Adrenal gland (tissue), 12 donors: Measurements from ENCODE around the gene OSBPL9. TPM values are rescaled to one million over a fixed set of nuclear protein-coding genes. Genes with fewer than 3 reads are reported as not detected.

Experiments used
- DNase-seq, 7 donors: peaks; one replicate each; pipeline ENCODE4 v3.0.0-alpha.2; 2019 to 2020
- H3K27ac ChIP-seq, 5 donors: fragments of 200-600 bp; sonication (generic) in 4 of 5; 1 replicate in 3 of 5; 2 replicates in 2 of 5; pipeline versions ENCODE4 v1.5.1 to v1.8.0; 2016 to 2020; ENCODE audit warnings: mild to moderate bottlenecking in 1 of 5
- H3K27me3 ChIP-seq: fragments of 200-600 bp; 2 replicates; pipeline ENCODE4 v1.8.0; 2021
- H3K36me3 ChIP-seq, 2 donors: fragments of 200-600 bp; replicated peaks in 1 of 2; 1 replicate in 1 of 2; 2 replicates in 1 of 2; pipeline versions ENCODE4 v1.5.1 to v1.8.0; 2018 to 2022
- H3K4me1 ChIP-seq, 2 donors: fragments of 200-600 bp; replicated peaks in 1 of 2; 1 replicate in 1 of 2; 2 replicates in 1 of 2; pipeline versions ENCODE4 v1.5.1 to v1.8.0; 2018 to 2021
- H3K4me3 ChIP-seq, 4 donors: fragments of 200-600 bp; sonication (generic) in 3 of 4; one replicate each; pipeline ENCODE4 v1.5.1; 2016 to 2018
- H3K9me3 ChIP-seq, 3 donors: fragments of 200-600 bp; sonication (generic) in 1 of 3; replicated peaks in 1 of 3; 1 replicate in 2 of 3; 2 replicates in 1 of 3; pipeline versions ENCODE4 v1.5.1 to v1.8.0; 2016 to 2021
- CTCF ChIP-seq, 6 experiments: fragments of 450-650 bp in 4 of 6; fragments of 200-600 bp in 2 of 6; sonication (generic) in 1 of 6; IDR thresholded peaks; 1 replicate in 5 of 6; 2 replicates in 1 of 6; pipeline versions ENCODE4 v1.5.1 to v1.8.0; 2016 to 2021; ENCODE audit warnings: antibody characterized with exemption in 6 of 6, mild to moderate bottlenecking in 2 of 6, moderate library complexity in 1 of 6
- POLR2A ChIP-seq, 2 donors: fragments of 450-650 bp; IDR thresholded peaks; one replicate each; pipeline ENCODE4 v1.6.1; 2017; ENCODE audit warnings: antibody characterized with exemption in 2 of 2, mild to moderate bottlenecking in 2 of 2, moderate library complexity in 1 of 2
- WGBS, 4 donors: extraction: QIAGEN DNeasy Blood & Tissue Kit in 2 of 4; methylation state at CpG; one replicate each; pipeline versions ENCODE4 v1.1.5 to v1.1.7; 2013 to 2017; 5-methylcytosine and 5-hydroxymethylcytosine counted together
- intact Hi-C, 2 donors: fragments of 100-400 bp; cut with DNase I; formaldehyde crosslinking; loops; one replicate each; pipeline versions ENCODE4 v1.14.1 to v1.15.0; 2022 to 2023
- polyA plus RNA-seq, 3 donors: library from polyadenylated mRNA; stranded (reverse); fragments of 200-250 nt in 2 of 3; fragments of 350-450 nt in 1 of 3; fragmentation: Illumina TruSeq in 1 of 3; extraction: RNeasy Lipid Tissue Mini Kit (QIAGEN cat#74804) in 1 of 3; gene quantifications; one replicate each; pipeline ENCODE4 v1.2.3, GENCODE V29; 2013 to 2014
- total RNA-seq, 9 donors: library from RNA; depleted of rRNA in 4 of 9; stranded (reverse); fragments of >200 nt in 4 of 9; fragments of 120-200 nt in 1 of 9; fragmentation: NEBNext Ultra II Directional in 1 of 9; extraction: Animal tissue kit (Norgen Biotek cat#: 25700) in 1 of 9; gene quantifications; one replicate each; pipeline versions ENCODE4 v1.1.0 to v1.2.4, GENCODE V29; 2013 to 2023
- donor health status: healthy with polysubstance abuse.
- donor health status: Bipolar disorder and iron deficiency.
- donor health status: DM: yes; HTN: yes; CAD: no.
- donor health status: DM: no; HTN: no; CAD: no.
- donor health status: DM: no; HTN: no; CAD: no.
- donor health status: DM: yes; HTN: yes; CAD: no.

Gene OSBPL9
- total and polyA plus RNA-seq, 12 donors, result 61.9 to 180 (median 87.3) TPM

- no peaks in the 10 kb centered on the region for H3K27me3 ChIP-seq
- no peaks in the 10 kb centered on the region for H3K36me3 ChIP-seq
- H3K4me1 ChIP-seq, result peaks cover 31 to 55% of the 10 kb centered on the region in 2 donors
- whole genome bisulfite sequencing, 4 donors, result 92 to 93% (median 93%) methylated on average over 6 of the region's 6 CpGs
- no peak for DNase-seq
- H3K4me3 ChIP-seq, result no peak overlapping the region
- H3K27ac ChIP-seq, result no peak overlapping the region
- TF ChIP-seq CTCF (IDR thresholded peaks at IDR 0.05), result no peak
- no peak for TF ChIP-seq POLR2A (IDR thresholded peaks at IDR 0.05)
- intact Hi-C loops, result no loop called here
- H3K9me3 ChIP-seq, result no peaks in the 10 kb centered on the region
Observed at GRCh38 chr1:51664421-51665240, 47.7 kb downstream of the OSBPL9 start.

- peak in 3 of 7 donors; percentile 32 to 53 (median 37) for DNase-seq
- Histone ChIP-seq H3K36me3 (no peaks in the 10 kb centered on the region), H3K27ac (peak overlapping the region in 4 of 5 donors; percentile 2 to 58 (median 36)), H3K4me3 (no peak overlapping the region), H3K4me1 (peaks cover 20 to 50% of the 10 kb centered on the region in 2 donors), H3K9me3 (no peaks in the 10 kb centered on the region), H3K27me3 (no peaks in the 10 kb centered on the region)
- WGBS, 4 donors, result 25 to 37% (median 35%) methylated on average over 2 of the region's 2 CpGs
- intact Hi-C loops, result no loop called here
- TF ChIP-seq POLR2A (IDR thresholded peaks at IDR 0.05), result no peak
- TF ChIP-seq CTCF (IDR thresholded peaks at IDR 0.05), result no peak
Observed at GRCh38 chr1:51666478-51666877, 49.6 kb downstream of the OSBPL9 start.

GRCh38 chr1:51667561-51667960, 50.7 kb downstream of the OSBPL9 start:
- Histone ChIP-seq H3K36me3 (no peaks in the 10 kb centered on the region), H3K27ac (no peak overlapping the region), H3K9me3 (no peaks in the 10 kb centered on the region), H3K27me3 (no peaks in the 10 kb centered on the region), H3K4me3 (no peak overlapping the region), H3K4me1 (peaks cover 17 to 53% of the 10 kb centered on the region in 2 donors)
- TF ChIP-seq POLR2A (IDR thresholded peaks at IDR 0.05), result no peak
- intact Hi-C loops, result no loop called here
- WGBS, 4 donors, result 75 to 87% (median 81%) methylated on average over 2 of the region's 2 CpGs
- DNase-seq, result no peak

- H3K4me3 ChIP-seq, result no peak overlapping the region
- no peak for TF ChIP-seq POLR2A (IDR thresholded peaks at IDR 0.05)
- TF ChIP-seq CTCF (IDR thresholded peaks at IDR 0.05), result no peak
- no peak for DNase-seq
- H3K9me3 ChIP-seq, result no peaks in the 10 kb centered on the region
- intact Hi-C loops, result no loop called here
- peaks cover 17 to 53% of the 10 kb centered on the region in 2 donors for H3K4me1 ChIP-seq
- no peaks in the 10 kb centered on the region for H3K27me3 ChIP-seq
- no peak overlapping the region for H3K27ac ChIP-seq
- no peaks in the 10 kb centered on the region for H3K36me3 ChIP-seq
- 83 to 87% (median 85%) methylated on average over 4 of the region's 4 CpGs for whole genome bisulfite sequencing, 4 donors
Observed at GRCh38 chr1:51669272-51669671, 52.4 kb downstream of the OSBPL9 start.

GRCh38 chr1:51669816-51670215, 52.9 kb downstream of the OSBPL9 start:
- Histone ChIP-seq H3K27me3 (no peaks in the 10 kb centered on the region), H3K4me3 (no peak overlapping the region), H3K9me3 (no peaks in the 10 kb centered on the region), H3K4me1 (peaks cover 17 to 53% of the 10 kb centered on the region in 2 donors), H3K36me3 (no peaks in the 10 kb centered on the region), H3K27ac (no peak overlapping the region)
- intact Hi-C loops, result no loop called here
- TF ChIP-seq CTCF (IDR thresholded peaks at IDR 0.05) (no peak), POLR2A (IDR thresholded peaks at IDR 0.05) (no peak)
- 88 to 91% (median 90%) methylated on average over 2 of the region's 2 CpGs for WGBS, 4 donors
- DNase-seq, result no peak
